ENCODE data around the gene VWA3B.

Gene VWA3B

DNA sequence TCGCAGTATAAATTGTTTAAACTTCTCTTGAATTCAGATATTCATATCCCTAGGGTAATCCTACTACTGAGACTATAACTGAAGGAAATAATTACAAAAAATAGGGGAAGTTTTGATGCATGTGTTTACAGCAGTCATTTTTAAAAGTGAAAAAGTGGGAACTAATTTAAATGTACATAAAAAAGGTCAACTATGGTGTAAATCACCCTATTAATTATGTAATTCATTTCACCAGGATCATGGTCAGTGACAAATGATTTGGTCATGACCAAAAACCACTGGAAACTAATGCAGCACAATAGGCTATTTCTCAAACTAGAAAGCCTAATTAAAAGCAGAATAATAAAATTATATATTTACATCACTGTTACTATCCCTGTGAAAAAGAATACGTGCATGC lies 254.3 kb downstream of the VWA3B start:
- Histone ChIP-seq H3K9ac (ENCODE audit: low read length) (no peak overlapping the region), H3K36me3 (ENCODE audit: control insufficient read depth, insufficient read depth, low read length) (no peaks in the 10 kb centered on the region), H3K4me3 (ENCODE audit: low read length) (no peak overlapping the region), H3K27me3 (ENCODE audit: control insufficient read depth, insufficient read depth, low read length) (peaks cover 9% of the 10 kb centered on the region), H3K9me3 (ENCODE audit: control insufficient read depth, low read length) (no peaks in the 10 kb centered on the region), H3K4me1 (ENCODE audit: control insufficient read depth, insufficient read depth, low read length) (no peaks in the 10 kb centered on the region)

DNA sequence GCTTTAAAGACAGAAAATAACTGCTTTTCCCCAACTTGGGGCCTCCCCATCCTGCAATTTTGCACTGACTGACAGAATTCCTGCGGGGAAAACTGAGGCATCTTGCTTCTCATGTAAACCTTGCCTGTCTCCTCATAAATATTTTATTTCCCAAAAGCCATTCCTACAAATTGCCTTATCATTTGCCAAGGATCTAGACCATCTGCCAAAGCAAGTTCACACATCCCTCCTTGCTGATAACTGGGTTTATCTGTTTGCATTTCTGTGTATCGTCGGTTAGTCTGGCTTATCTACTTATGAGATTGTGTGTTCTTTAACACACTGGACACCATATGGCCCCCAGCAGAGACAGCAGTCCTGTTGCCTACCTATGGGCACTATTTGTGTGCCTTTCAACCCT lies 256.3 kb downstream of the VWA3B start:
- H3K9ac ChIP-seq (ENCODE audit: low read length) = no peak overlapping the region
- no peaks in the 10 kb centered on the region for H3K36me3 ChIP-seq (ENCODE audit: control insufficient read depth, insufficient read depth, low read length)
- H3K27me3 ChIP-seq (ENCODE audit: control insufficient read depth, insufficient read depth, low read length) = peaks cover 30% of the 10 kb centered on the region
- H3K4me1 ChIP-seq (ENCODE audit: control insufficient read depth, insufficient read depth, low read length) = peaks cover 5% of the 10 kb centered on the region
- no peaks in the 10 kb centered on the region for H3K9me3 ChIP-seq (ENCODE audit: control insufficient read depth, low read length)
- H3K4me3 ChIP-seq (ENCODE audit: low read length) = no peak overlapping the region

DNA sequence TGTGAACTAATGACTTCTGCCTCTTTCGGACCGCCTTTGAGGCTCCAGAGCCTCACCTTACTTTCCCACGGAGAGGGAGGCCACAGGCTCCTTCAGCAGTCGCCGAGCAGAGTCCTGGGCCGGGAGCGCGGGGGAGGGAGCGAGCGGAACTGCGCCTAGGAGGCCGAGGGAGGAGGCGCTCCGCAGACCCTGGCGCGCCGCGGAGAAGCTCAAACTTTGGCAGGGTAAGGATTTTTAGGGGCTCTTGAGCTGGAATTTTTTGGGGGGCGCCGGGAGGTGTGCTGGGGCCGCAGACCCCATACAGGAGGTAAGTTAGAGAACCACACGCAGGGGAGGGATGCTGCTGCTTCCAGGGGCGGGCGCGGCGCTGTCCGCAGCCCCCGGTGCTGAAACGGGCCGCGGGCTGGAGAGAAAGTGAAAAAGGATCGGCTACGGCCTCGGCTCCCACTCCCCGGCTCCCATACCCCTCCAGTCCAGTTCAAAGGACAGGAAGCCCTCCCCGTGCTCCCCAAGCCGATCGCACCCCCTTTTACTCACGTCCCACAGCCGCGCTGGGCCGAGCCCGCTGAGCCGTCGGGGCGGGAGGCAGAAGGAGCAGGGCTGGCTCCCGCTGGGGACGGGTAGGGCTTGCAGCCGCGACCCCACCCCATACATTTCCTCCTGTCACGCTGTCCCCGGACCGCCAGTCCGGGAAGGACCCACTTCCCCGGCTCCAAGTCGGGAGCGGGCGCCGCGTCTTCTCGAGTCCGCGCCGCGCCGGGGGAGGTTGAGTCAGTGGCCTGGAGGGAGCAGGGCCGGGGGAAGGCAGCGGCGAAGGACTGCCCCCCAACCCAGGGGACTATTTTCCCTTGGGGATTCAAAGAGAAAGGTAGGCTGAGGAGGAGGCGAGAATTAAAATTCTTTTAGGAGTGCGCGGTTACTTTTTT lies 259.6 kb downstream of the VWA3B start, which contains the start of gene CNGA3:
TSS of gene CNGA3 (plus strand) at position 146 of the 926 bp plus-strand sequence. CDS start 23,520 bp downstream, outside the sequence.
- no peak within 1 kb of the TSS for H3K9ac ChIP-seq (ENCODE audit: low read length)
- H3K36me3 ChIP-seq (ENCODE audit: control insufficient read depth, insufficient read depth, low read length) = no peaks in the 10 kb centered on the region
- peak within 1 kb of the TSS; percentile 5 for H3K4me3 ChIP-seq (ENCODE audit: low read length)
- H3K4me1 ChIP-seq (ENCODE audit: control insufficient read depth, insufficient read depth, low read length) = peaks cover 5% of the 10 kb centered on the region
- H3K9me3 ChIP-seq (ENCODE audit: control insufficient read depth, low read length) = no peaks in the 10 kb centered on the region
- peaks cover 47% of the 10 kb centered on the region for H3K27me3 ChIP-seq (ENCODE audit: control insufficient read depth, insufficient read depth, low read length)

DNA sequence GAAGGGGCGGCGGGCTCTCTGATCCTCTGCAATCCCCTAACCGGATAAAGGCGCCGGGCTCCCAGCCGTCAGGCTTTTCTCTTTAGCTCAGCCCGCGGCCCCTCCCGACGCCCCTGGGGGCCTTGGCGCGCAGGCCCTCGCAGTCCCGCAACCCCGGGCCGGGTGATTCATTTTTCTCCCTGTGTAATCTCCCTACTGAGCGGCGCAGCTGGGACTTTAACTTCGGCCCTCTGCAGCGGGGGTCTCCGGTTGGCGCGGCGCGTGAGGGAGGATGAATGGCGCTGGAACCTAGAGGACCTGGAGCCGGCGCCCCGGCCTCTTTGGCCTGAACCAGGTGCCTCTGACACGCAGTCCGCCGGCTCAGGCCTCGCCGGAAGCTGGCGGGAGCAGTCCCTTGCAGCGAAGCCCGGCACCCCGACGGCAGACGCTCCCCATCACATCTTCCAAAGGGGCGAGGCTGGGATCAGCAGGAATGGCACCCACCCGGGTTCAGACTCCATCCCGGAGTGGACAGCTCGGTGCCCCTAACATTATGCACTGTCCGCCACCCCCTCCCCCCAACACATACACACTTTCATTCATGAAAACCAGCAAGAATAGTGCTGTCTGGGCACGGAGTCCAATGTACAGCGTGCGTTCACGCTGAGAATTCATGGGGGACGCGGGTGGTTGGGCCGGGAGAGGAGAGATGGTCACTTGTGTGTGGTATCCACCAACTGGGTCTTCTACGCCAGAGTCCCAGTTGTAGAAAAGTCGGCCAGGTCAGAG lies 260.5 kb downstream of the VWA3B start:
- Histone ChIP-seq H3K9me3 (ENCODE audit: control insufficient read depth, low read length) (no peaks in the 10 kb centered on the region), H3K4me3 (ENCODE audit: low read length) (no peak overlapping the region), H3K27me3 (ENCODE audit: control insufficient read depth, insufficient read depth, low read length) (peaks cover 47% of the 10 kb centered on the region), H3K36me3 (ENCODE audit: control insufficient read depth, insufficient read depth, low read length) (no peaks in the 10 kb centered on the region), H3K4me1 (ENCODE audit: control insufficient read depth, insufficient read depth, low read length) (peaks cover 5% of the 10 kb centered on the region), H3K9ac (ENCODE audit: low read length) (no peak overlapping the region)

DNA sequence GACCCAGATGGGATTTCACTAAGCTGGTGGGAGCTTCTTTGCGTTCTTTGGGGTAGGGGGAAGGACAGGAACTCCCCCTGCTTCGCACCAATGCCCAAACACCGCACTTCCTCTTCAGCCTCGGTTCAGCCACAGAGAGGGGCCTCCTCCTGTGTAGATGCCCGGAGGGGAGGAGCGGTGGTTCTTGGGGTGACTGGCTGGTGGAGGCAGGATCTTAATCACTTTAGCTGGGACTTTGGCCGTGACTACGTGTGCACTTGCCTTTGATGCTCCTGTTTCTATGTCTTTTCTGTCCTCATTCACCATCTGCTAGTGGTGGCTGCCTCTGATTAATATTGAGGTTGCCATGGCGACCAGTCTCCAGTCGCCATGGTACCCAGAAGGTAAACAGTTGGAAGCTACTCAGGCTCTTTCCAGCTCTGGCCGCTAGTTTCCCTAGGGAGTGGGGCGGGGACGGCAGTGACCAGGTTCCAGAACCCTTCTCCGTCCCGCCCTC lies 261.1 kb downstream of the VWA3B start:
- Histone ChIP-seq H3K36me3 (ENCODE audit: control insufficient read depth, insufficient read depth, low read length) (no peaks in the 10 kb centered on the region), H3K9me3 (ENCODE audit: control insufficient read depth, low read length) (no peaks in the 10 kb centered on the region), H3K27me3 (ENCODE audit: control insufficient read depth, insufficient read depth, low read length) (peaks cover 47% of the 10 kb centered on the region), H3K4me3 (ENCODE audit: low read length) (no peak overlapping the region), H3K9ac (ENCODE audit: low read length) (no peak overlapping the region), H3K4me1 (ENCODE audit: control insufficient read depth, insufficient read depth, low read length) (peaks cover 5% of the 10 kb centered on the region)

DNA sequence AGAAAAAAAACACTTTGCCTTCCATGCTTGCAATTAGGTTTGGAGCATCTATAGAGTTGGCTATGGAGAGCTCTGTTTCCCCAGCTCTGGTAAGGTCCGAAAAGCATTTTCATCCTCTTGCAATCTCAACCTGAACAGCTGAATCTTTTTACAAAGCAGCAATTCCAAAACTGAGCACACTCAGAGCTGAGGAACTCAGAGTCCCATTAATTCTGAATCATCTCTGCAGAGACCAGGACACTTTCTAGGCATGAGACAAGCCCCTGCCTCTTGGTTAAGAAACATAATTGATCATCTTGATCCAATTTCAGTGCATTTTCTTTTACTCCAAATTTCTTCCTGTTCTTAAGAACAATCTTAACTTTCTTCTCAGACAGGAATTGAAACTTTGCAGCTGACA lies 263.4 kb downstream of the VWA3B start:
- Histone ChIP-seq H3K27me3 (ENCODE audit: control insufficient read depth, insufficient read depth, low read length) (peaks cover 46% of the 10 kb centered on the region), H3K36me3 (ENCODE audit: control insufficient read depth, insufficient read depth, low read length) (no peaks in the 10 kb centered on the region)

DNA sequence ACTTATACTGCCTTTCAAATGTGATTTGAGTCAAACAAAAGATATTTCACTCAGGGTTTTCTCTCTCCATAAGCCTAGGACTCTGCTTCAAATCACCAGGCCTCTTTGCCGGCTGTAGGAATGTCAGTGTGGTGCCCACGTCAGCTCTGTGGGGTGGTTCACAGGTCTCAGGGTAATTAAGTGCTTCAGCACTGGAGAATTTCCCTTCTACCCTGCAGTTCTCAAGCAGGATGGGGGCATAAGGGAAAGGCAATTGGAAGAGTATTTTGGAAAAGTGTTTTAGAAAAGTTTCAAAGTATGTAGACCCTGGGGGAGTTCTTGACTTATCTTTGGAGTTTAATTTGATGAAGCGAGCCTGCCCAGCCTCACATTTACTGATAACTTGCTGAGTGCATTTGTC lies 268.9 kb downstream of the VWA3B start:
- Histone ChIP-seq H3K4me1 (ENCODE audit: control insufficient read depth, insufficient read depth, low read length) (peaks cover 8% of the 10 kb centered on the region), H3K9me3 (ENCODE audit: control insufficient read depth, low read length) (no peaks in the 10 kb centered on the region), H3K9ac (ENCODE audit: low read length) (no peak overlapping the region), H3K36me3 (ENCODE audit: control insufficient read depth, insufficient read depth, low read length) (no peaks in the 10 kb centered on the region), H3K27me3 (ENCODE audit: control insufficient read depth, insufficient read depth, low read length) (no peaks in the 10 kb centered on the region), H3K4me3 (ENCODE audit: low read length) (no peak overlapping the region)

More for the DNA sequence above, 263.4 kb downstream of the VWA3B start:
- Histone ChIP-seq H3K9me3 (ENCODE audit: control insufficient read depth, low read length) (no peaks in the 10 kb centered on the region), H3K4me3 (ENCODE audit: low read length) (no peak overlapping the region), H3K4me1 (ENCODE audit: control insufficient read depth, insufficient read depth, low read length) (peaks cover 5% of the 10 kb centered on the region), H3K9ac (ENCODE audit: low read length) (no peak overlapping the region)

DNA sequence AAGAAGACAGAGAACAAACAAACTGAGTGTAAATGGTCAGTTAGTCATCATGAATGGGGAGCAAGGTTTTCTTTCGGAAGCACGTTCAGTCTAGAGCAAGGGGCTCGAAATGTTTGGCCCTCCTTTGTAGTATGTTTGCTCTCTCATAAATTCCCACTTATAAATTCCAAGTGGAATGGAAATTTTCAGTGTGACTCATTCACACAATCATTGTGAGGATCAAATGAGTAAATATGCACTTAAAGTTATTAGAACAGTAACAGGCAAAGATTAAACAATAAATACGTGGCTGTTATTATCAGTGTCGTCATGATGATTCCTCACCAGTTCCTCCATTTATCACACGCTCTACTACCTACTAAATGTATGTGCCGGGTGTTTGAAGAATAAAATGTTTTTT lies 269.8 kb downstream of the VWA3B start:
- no peaks in the 10 kb centered on the region for H3K27me3 ChIP-seq (ENCODE audit: control insufficient read depth, insufficient read depth, low read length)
- H3K36me3 ChIP-seq (ENCODE audit: control insufficient read depth, insufficient read depth, low read length) = no peaks in the 10 kb centered on the region

DNA sequence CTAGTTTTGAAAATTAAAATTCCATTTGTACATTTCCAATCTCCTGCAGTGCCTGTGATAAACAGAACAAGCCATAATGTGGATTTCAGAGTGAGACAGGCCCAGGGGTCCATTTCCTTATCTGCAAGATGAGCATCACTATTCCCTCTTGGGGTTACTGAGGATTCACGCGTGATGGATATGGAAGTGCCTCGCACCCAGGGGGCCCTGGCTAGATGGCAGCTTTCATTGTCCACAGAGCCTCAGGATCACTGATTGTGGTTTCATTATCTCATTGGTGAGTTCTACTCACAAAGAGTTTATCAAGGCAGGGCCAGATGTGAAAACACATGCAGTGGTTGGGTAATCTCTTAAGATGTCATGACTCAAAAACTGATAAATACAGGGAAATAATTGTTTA lies 270.9 kb downstream of the VWA3B start:
- no peaks in the 10 kb centered on the region for H3K27me3 ChIP-seq (ENCODE audit: control insufficient read depth, insufficient read depth, low read length)
- H3K36me3 ChIP-seq (ENCODE audit: control insufficient read depth, insufficient read depth, low read length) = no peaks in the 10 kb centered on the region
- H3K4me1 ChIP-seq (ENCODE audit: control insufficient read depth, insufficient read depth, low read length) = peaks cover 8% of the 10 kb centered on the region
- H3K9me3 ChIP-seq (ENCODE audit: control insufficient read depth, low read length) = no peaks in the 10 kb centered on the region
- H3K4me3 ChIP-seq (ENCODE audit: low read length) = no peak overlapping the region
- H3K9ac ChIP-seq (ENCODE audit: low read length) = no peak overlapping the region

More for the DNA sequence above, 269.8 kb downstream of the VWA3B start:
- Histone ChIP-seq H3K4me3 (ENCODE audit: low read length) (no peak overlapping the region), H3K9ac (ENCODE audit: low read length) (no peak overlapping the region), H3K9me3 (ENCODE audit: control insufficient read depth, low read length) (no peaks in the 10 kb centered on the region), H3K4me1 (ENCODE audit: control insufficient read depth, insufficient read depth, low read length) (peaks cover 8% of the 10 kb centered on the region)

DNA sequence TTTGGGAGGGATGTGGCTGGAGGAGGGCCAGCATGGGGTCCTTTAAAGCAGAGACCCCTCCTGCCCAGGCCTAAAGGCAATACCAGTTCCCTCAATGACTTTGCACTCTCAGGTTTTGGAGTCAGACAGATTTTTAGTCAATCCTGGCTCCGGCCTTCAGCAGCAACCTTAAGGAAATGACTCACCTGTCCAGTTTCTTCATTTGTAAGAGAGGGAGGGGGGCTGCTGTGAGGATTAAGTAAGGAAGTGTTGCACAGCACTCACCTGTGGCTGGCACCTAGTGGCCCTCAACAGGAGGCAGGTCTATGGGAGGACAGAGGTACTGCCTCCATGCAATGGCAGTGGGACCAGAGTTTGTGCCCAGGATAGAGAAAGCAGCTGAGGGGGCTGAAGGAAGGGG lies 273.0 kb downstream of the VWA3B start:
- Histone ChIP-seq H3K4me3 (ENCODE audit: low read length) (no peak overlapping the region), H3K4me1 (ENCODE audit: control insufficient read depth, insufficient read depth, low read length) (peaks cover 8% of the 10 kb centered on the region), H3K9me3 (ENCODE audit: control insufficient read depth, low read length) (no peaks in the 10 kb centered on the region), H3K27me3 (ENCODE audit: control insufficient read depth, insufficient read depth, low read length) (no peaks in the 10 kb centered on the region), H3K9ac (ENCODE audit: low read length) (no peak overlapping the region), H3K36me3 (ENCODE audit: control insufficient read depth, insufficient read depth, low read length) (no peaks in the 10 kb centered on the region)

Measured in mucosa of stomach (tissue), 1 donor.